GM18519 (cell line): ENCODE data around the gene PGAP2.
"Not testable (repeated sequence)": the region's sequence is repeated elsewhere in the genome, so short reads cannot be mapped to it uniquely, and the experiment has no call there.

ENCODE experiments used
- ATAC-seq: cut with Tn5 transposase; IDR thresholded peaks from one replicate; pipeline ENCODE4 v1.9.1; 2021; ENCODE audit warnings: mild to moderate bottlenecking, moderate library complexity; ENCODE audit not compliant: unreplicated experiment, low FRiP score

PGAP2 gene

GRCh38 chr11:3803726-3804495 is 4.4 kb upstream of the PGAP2 start:
- ATAC-seq, result no peak

- peak; percentile 89 for ATAC-seq
Measured at GRCh38 chr11:3808861-3809623, 682 bp downstream of the PGAP2 start.

- no peak for ATAC-seq
Measured at GRCh38 chr11:3809624-3809928, 1.2 kb downstream of the PGAP2 start.

- no peak for ATAC-seq
Measured at GRCh38 chr11:3810446-3810845, 2.1 kb downstream of the PGAP2 start.

GRCh38 chr11:3810951-3811350 is 2.6 kb downstream of the PGAP2 start:
- ATAC-seq, result no peak

GRCh38 chr11:3814832-3815231 is 6.5 kb downstream of the PGAP2 start:
- ATAC-seq, result not testable (repeated sequence)

- no peak for ATAC-seq
Measured at GRCh38 chr11:3815845-3816244, 7.5 kb downstream of the PGAP2 start.

GRCh38 chr11:3816673-3817072 is 8.3 kb downstream of the PGAP2 start:
- ATAC-seq, result no peak

- ATAC-seq, result no peak
Measured at GRCh38 chr11:3817181-3817800, 8.9 kb downstream of the PGAP2 start.

- ATAC-seq, result no peak
Measured at GRCh38 chr11:3820971-3821370, 12.6 kb downstream of the PGAP2 start.

GRCh38 chr11:3822312-3822711 is 14.0 kb downstream of the PGAP2 start:
- ATAC-seq, result no peak

- no peak for ATAC-seq
Measured at GRCh38 chr11:3823303-3823702, 14.9 kb downstream of the PGAP2 start.

GRCh38 chr11:3823762-3824506 is 15.6 kb downstream of the PGAP2 start:
- no peak for ATAC-seq

- ATAC-seq, result no peak
Measured at GRCh38 chr11:3824714-3825472, 16.5 kb downstream of the PGAP2 start.

GRCh38 chr11:3825473-3826154 is 17.3 kb downstream of the PGAP2 start:
- no peak for ATAC-seq

- no peak for ATAC-seq
Measured at GRCh38 chr11:3826721-3827120, 18.4 kb downstream of the PGAP2 start.

- no peak for ATAC-seq
Measured at GRCh38 chr11:3827434-3828186, 19.2 kb downstream of the PGAP2 start.

GRCh38 chr11:3830088-3830487 is 21.7 kb downstream of the PGAP2 start:
- ATAC-seq, result no peak

- ATAC-seq, result no peak
Measured at GRCh38 chr11:3830730-3831129, 22.4 kb downstream of the PGAP2 start.
